Subcutaneous preadipocyte (primary cell): Measurements from ENCODE around the gene HERC2. TPM values are rescaled to one million over a fixed set of nuclear protein-coding genes. Genes with fewer than 3 reads are reported as not detected.

ENCODE experiments used
- small RNA-seq: library from RNA; depleted of rRNA; stranded (forward); fragments of <200 nt; gene quantifications from one replicate; pipeline ENCODE3, GENCODE V24; 2012
- total RNA-seq: library from RNA; depleted of rRNA; stranded (reverse); fragments of >200 nt; gene quantifications from 2 replicates; pipeline ENCODE4 v1.2.3, GENCODE V29; 2012

Gene HERC2
- total RNA-seq, result 37.1 and 47.7 TPM in 2 replicates

GRCh38 chr15:28322129-28322588 lies at the start of gene HERC2:
Gene HERC2 (minus strand): TSS chr15:28322179. CDS start chr15:28321433, 746 bp downstream.

DNA sequence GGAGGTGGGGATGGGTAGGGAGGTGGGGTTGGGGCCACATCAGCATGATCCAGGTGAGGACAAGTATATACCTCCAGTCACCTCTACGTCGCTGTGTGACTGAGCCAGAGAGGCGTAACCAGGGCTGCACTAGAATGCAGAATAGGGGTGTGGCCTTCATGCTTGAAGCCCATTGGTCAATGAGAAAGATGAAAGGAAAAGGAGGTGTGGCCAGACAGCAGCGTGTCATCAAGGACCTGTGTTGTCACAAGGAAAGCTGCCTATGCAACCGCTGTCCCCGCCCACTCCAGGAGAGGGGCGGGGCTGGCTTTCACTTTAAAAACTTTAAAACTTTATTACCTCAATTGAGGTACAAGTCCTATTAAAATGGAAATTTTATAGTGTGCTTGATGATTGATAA lies 36.0 kb upstream of the HERC2 start, which contains the start of gene GOLGA6L24:
GOLGA6L24 (minus strand) TSS at position 101 of the 400 bp plus-strand sequence; CDS start at position 40, 61 bp downstream.

GRCh38 chr15:28098766-28099554 lies 223.0 kb downstream of the HERC2 start, which contains the start of gene OCA2:
Gene OCA2 (minus strand): TSS chr15:28099315. CDS start chr15:28081874, 17,441 bp downstream.

Small RNA genes within 50 kb of the gene (small RNA-seq; reads per million reads assigned to genes)
- gene AC091304.5, result not detected

Other genes starting within 250 kb of the HERC2 start
- under 0.01 TPM in 1 of 2 replicates, not detected in the other for gene OCA2, start 222.9 kb downstream of the HERC2 start, total RNA-seq
- not detected in 2 replicates for gene GOLGA6L24, start 35.9 kb upstream of the HERC2 start, total RNA-seq
- not detected in 2 replicates for gene GOLGA8F, start 56.5 kb upstream of the HERC2 start, total RNA-seq
- gene GOLGA8G, start 210.8 kb upstream of the HERC2 start, total RNA-seq, result not detected in 2 replicates
- not detected in 2 replicates for gene GOLGA6L25, start 231.4 kb upstream of the HERC2 start, total RNA-seq